OCI-LY1 (cell line): Measurements from ENCODE around the gene ZFPL1.

Experiments
- H2AFZ ChIP-seq: fragments of 200-600 bp; sonication (generic), shearing (Covaris generic); 2 replicates; pipeline ENCODE4 v1.6.0; 2014; ENCODE audit warnings: antibody characterized with exemption, mild to moderate bottlenecking, low read length
- H3F3A ChIP-seq: fragments of 200-600 bp; sonication (generic), shearing (Covaris generic); 2 replicates; pipeline ENCODE4 v1.6.0; 2014; ENCODE audit warnings: mild to moderate bottlenecking, antibody characterized with exemption, low read length, moderate library complexity; ENCODE audit not compliant: insufficient read depth
- H3K27ac ChIP-seq: fragments of 200-600 bp; sonication (generic); 2 replicates; pipeline ENCODE4 v1.5.1; 2014; ENCODE audit warnings: low read length, mixed run types, mild to moderate bottlenecking, low read depth; ENCODE audit not compliant: poor library complexity, severe bottlenecking
- H3K27me3 ChIP-seq: fragments of 200-600 bp; sonication (generic); 2 replicates; pipeline ENCODE4 v1.6.0; 2014; ENCODE audit warnings: antibody characterized with exemption, mild to moderate bottlenecking, low read length, moderate library complexity; ENCODE audit not compliant: insufficient read depth
- H3K36me3 ChIP-seq: fragments of 200-600 bp; sonication (generic); 2 replicates; pipeline ENCODE4 v1.6.1; 2014; ENCODE audit warnings: mild to moderate bottlenecking, antibody characterized with exemption, low read length, moderate library complexity, mixed read lengths; ENCODE audit not compliant: insufficient read depth
- H3K4me1 ChIP-seq: fragments of 200-600 bp; sonication (generic); 2 replicates; pipeline ENCODE4 v1.5.1; 2014; ENCODE audit warnings: mild to moderate bottlenecking, low read length, moderate library complexity; ENCODE audit not compliant: insufficient read depth, severe bottlenecking
- H3K4me2 ChIP-seq: fragments of 200-600 bp; sonication (generic), shearing (Covaris generic); 2 replicates; pipeline ENCODE4 v1.6.1; 2014; ENCODE audit warnings: low read length
- H3K4me3 ChIP-seq: fragments of 200-600 bp; sonication (generic); 2 replicates; pipeline ENCODE4 v1.5.1; 2014; ENCODE audit warnings: low read length, low read depth, mild to moderate bottlenecking, mixed read lengths; ENCODE audit not compliant: poor library complexity, severe bottlenecking
- H3K79me2 ChIP-seq: fragments of 200-600 bp; shearing (Covaris generic); 2 replicates; pipeline ENCODE4 v1.6.1; 2016; ENCODE audit warnings: mixed run types, low read length, mixed read lengths; ENCODE audit not compliant: insufficient read depth
- H3K9ac ChIP-seq: fragments of 200-600 bp; sonication (generic), shearing (Covaris generic); 2 replicates; pipeline ENCODE4 v1.6.1; 2014; ENCODE audit warnings: mild to moderate bottlenecking, low read length, mixed read lengths
- H3K9me2 ChIP-seq: fragments of 200-600 bp; sonication (generic), shearing (Covaris generic); 2 replicates; pipeline ENCODE4 v1.6.1; 2014; ENCODE audit warnings: low read depth, mild to moderate bottlenecking, low read length, mixed read lengths
- H3K9me3 ChIP-seq: fragments of 200-600 bp; shearing (Covaris generic); 2 replicates; pipeline ENCODE4 v1.6.1; 2014; ENCODE audit warnings: low read length, mixed read lengths
- H4K20me1 ChIP-seq: fragments of 200-600 bp; sonication (generic), shearing (Covaris generic); 2 replicates; pipeline ENCODE4 v1.6.0; 2016; ENCODE audit warnings: mild to moderate bottlenecking, low read length; ENCODE audit not compliant: insufficient read depth
- CTCF ChIP-seq: fragments of 200-600 bp; sonication (generic), shearing (Covaris generic); IDR thresholded peaks from 2 replicates; pipeline ENCODE4 v1.5.1; 2017; ENCODE audit warnings: mild to moderate bottlenecking, antibody characterized with exemption, low read length, moderate library complexity, mixed read lengths
- EZH2 ChIP-seq: fragments of 200-600 bp; sonication (generic), shearing (Covaris generic); IDR thresholded peaks from 2 replicates; pipeline ENCODE4 v1.8.0; 2017; ENCODE audit warnings: borderline replicate concordance, mixed run types, mild to moderate bottlenecking, antibody characterized with exemption, low read length, moderate library complexity, mixed read lengths

ZFPL1 gene

DNA sequence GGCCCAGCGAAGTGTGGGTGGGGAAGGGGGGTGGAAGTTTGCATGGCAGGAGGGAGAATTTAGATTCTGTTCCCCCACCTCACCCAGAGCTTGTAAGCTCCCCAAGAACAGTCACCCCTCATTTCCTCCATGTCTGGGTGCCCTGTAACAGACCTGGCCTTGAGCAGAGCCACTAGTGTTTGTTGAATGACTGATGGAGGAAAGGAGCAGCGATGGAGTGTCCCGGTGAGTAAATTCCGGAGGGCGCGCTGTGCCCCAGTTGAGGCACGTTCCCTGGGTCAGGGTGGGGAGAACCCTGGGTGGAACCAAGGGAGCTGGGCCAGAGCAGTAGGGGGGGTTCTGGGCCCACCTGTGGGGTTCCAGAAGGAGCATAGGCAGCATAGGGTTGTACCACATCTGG lies 26.5 kb upstream of the ZFPL1 start:
- TF ChIP-seq CTCF (no peak), EZH2 (no peak)
- no peak overlapping the region for H2AFZ ChIP-seq
- H3F3A ChIP-seq, result no peaks in the 10 kb centered on the region
- no peak overlapping the region for H3K27ac ChIP-seq
- H3K9me2 ChIP-seq, result no peaks in the 10 kb centered on the region
- H3K27me3 ChIP-seq, result no peaks in the 10 kb centered on the region
- peaks cover 23% of the 10 kb centered on the region for H3K4me1 ChIP-seq
- H4K20me1 ChIP-seq, result no peaks in the 10 kb centered on the region
- H3K4me2 ChIP-seq, result no peak overlapping the region
- no peak overlapping the region for H3K4me3 ChIP-seq
- no peak overlapping the region for H3K9ac ChIP-seq
- H3K9me3 ChIP-seq, result no peaks in the 10 kb centered on the region
- H3K36me3 ChIP-seq, result no peaks in the 10 kb centered on the region
- no peaks in the 10 kb centered on the region for H3K79me2 ChIP-seq

GRCh38 chr11:65058012-65058411 lies 26.0 kb upstream of the ZFPL1 start:
- Histone ChIP-seq H3K36me3 (no peaks in the 10 kb centered on the region), H3K79me2 (no peaks in the 10 kb centered on the region), H3K9me2 (no peaks in the 10 kb centered on the region), H2AFZ (no peak overlapping the region), H3K27ac (no peak overlapping the region), H3K4me2 (no peak overlapping the region), H3K27me3 (no peaks in the 10 kb centered on the region), H3K4me3 (no peak overlapping the region), H3K9me3 (no peaks in the 10 kb centered on the region), H4K20me1 (no peaks in the 10 kb centered on the region), H3K9ac (no peak overlapping the region), H3F3A (no peaks in the 10 kb centered on the region), H3K4me1 (peaks cover 22% of the 10 kb centered on the region)
- TF ChIP-seq CTCF (no peak), EZH2 (no peak)

DNA sequence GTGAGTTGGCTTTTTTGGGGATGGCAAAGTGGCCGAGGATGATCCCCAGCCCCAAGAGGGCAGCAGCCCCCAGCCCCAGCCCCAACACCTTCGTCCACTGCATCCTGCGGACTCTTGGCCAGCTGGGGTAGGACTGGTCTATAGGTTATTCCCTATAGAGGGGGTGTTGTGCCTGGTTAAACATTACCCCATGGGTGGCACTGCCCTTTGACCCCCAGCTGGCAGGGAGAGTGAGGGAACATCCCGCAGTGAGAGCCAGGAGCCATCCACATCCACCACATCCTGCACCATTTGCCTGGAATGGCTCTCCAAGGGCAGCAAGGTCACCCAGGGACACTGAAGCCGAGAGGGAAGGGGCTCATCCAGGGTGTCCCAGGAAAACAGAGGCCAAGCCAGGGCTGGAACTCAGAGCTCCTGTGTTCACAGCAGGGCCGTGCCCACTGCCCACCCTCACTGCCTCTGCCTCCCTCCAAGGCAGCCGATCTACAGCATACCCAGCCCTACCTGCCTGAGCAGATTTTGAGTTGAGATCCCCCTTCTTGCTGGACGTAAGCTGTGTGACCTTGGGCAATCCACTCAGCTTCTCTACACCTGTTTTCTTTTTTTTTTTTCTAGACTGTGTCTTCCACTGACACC lies 25.5 kb upstream of the ZFPL1 start, which contains the start of gene NAALADL1:
Gene NAALADL1, minus strand, starts transcription at position 135 of the 636 bp plus-strand sequence. Its CDS starts 32 bp downstream, at position 103.
- H3K4me3 ChIP-seq, result no peak within 1 kb of the TSS
- no peak within 1 kb of the TSS for H3K4me2 ChIP-seq
- H3K27me3 ChIP-seq, result no peaks in the 10 kb centered on the region
- no peaks in the 10 kb centered on the region for H3K79me2 ChIP-seq
- H3K9ac ChIP-seq, result no peak within 1 kb of the TSS
- H4K20me1 ChIP-seq, result no peaks in the 10 kb centered on the region
- TF ChIP-seq EZH2 (no peak), CTCF (no peak)
- H3F3A ChIP-seq, result no peaks in the 10 kb centered on the region
- no peaks in the 10 kb centered on the region for H3K9me2 ChIP-seq
- no peaks in the 10 kb centered on the region for H3K36me3 ChIP-seq
- no peak within 1 kb of the TSS for H2AFZ ChIP-seq
- no peak within 1 kb of the TSS for H3K27ac ChIP-seq
- H3K9me3 ChIP-seq, result no peaks in the 10 kb centered on the region
- H3K4me1 ChIP-seq, result peaks cover 16% of the 10 kb centered on the region
